ENCODE data around the gene UGT1A10.

The UGT1A10 gene

GRCh38 chr2:233811087-233811486 is 174.8 kb downstream of the UGT1A10 start:
- no peak for DNase-seq

DNA sequence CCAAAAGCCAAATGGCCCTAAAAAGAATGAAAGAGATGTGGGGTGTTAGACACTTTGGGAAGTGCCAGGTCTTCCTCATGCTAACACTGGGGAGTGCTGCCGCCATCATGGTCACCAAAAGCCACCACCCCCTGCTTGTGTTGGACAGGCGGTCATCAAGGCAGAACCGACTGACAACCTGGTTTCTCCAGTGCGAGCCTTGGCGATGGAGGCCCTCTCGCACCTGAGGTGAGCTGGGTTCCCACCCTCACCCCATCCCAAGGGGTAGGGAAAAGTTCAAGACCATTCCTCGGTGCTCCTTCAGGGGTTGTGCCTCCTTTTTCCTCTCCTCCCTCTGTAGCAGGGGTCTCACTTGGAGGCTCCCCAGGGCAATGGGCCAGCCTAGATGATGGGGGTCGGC is 175.5 kb downstream of the UGT1A10 start:
- DNase-seq, result no peak

- no peak for DNase-seq
These were observed 177.2 kb downstream of the UGT1A10 start for GRCh38 chr2:233813236-233814055.

DNA sequence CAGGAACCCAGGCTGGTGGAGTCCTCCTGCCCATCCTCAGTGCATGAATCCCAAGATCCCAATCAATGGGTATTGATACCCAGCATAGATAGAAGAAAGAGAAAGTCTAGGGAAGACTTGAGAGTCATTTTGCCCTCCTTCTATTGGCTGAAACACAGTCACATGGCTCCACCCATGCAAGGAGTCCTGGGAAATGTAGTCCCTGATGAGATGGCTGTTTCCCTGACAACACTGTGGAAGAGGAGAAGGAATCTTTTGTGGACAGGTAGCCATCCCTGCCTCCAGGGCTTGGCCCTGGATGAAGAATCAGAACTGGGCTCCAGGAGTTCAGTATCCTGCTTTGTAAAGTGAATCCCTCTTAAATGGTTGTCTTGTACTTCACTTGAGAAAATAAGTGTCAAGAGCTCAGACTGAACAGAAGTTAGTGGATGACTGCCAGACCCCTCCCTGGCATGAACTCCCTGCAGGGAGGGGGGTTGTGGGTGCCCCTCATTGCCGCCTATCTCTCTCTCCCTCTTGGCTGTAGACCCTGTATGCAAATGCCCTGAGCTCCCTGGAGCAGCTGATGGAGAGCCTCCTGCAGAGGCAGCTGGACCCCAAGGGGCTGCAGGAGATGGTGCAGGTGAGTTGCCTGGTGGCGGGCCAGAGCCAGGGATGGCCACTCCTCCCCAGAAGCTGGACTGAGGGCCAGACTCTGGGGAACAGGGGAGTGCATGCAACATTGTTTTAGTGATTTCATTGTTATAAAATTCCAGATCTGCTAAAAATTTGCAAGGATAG is 178.0 kb downstream of the UGT1A10 start:
- DNase-seq, result peak in 1 of 2 experiments; percentile 30

DNA sequence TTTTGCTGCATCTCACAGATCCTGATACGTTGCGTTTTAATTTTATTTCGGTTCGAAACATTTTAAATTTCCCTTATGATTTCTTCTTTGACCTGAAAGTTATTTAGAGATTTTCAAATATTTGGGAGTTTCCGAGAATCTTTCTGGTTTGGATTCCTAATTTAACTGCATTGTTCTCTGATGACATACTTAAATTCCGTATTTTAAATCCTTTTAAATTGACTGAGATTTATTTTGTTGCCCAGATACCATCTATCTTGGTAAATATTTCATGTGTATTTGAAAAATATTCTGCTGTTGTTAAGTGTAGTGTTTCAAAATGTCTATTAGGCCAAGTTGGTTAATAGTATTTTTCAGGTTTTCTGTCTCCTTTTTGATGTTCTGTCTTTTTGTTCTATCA is 179.6 kb downstream of the UGT1A10 start:
- no peak for DNase-seq

DNA sequence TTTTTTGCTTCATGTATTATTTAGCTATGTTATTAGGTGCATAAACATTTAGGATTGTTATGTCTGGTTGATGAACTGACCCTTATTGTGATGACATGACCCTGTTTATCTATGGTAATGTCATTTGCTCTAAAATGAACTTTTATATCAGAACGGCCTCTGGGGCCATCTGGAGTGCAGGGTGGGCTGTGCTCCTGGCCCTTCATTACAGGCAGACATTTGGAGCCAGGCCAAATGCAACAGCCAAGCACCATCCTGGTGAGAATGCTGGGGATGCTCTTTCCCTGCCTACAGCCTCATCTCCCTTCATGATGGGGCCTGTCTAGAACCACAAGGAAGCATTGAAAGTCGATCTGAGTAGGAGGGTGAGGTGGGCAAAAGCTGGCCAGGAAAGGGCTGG is 180.1 kb downstream of the UGT1A10 start:
- no peak for DNase-seq

GRCh38 chr2:233816771-233817170 is 180.5 kb downstream of the UGT1A10 start:
- DNase-seq, result no peak

GRCh38 chr2:233817361-233817911 is 181.2 kb downstream of the UGT1A10 start:
- no peak for DNase-seq

GRCh38 chr2:233817995-233818638 is 181.9 kb downstream of the UGT1A10 start:
- no peak for DNase-seq

DNA sequence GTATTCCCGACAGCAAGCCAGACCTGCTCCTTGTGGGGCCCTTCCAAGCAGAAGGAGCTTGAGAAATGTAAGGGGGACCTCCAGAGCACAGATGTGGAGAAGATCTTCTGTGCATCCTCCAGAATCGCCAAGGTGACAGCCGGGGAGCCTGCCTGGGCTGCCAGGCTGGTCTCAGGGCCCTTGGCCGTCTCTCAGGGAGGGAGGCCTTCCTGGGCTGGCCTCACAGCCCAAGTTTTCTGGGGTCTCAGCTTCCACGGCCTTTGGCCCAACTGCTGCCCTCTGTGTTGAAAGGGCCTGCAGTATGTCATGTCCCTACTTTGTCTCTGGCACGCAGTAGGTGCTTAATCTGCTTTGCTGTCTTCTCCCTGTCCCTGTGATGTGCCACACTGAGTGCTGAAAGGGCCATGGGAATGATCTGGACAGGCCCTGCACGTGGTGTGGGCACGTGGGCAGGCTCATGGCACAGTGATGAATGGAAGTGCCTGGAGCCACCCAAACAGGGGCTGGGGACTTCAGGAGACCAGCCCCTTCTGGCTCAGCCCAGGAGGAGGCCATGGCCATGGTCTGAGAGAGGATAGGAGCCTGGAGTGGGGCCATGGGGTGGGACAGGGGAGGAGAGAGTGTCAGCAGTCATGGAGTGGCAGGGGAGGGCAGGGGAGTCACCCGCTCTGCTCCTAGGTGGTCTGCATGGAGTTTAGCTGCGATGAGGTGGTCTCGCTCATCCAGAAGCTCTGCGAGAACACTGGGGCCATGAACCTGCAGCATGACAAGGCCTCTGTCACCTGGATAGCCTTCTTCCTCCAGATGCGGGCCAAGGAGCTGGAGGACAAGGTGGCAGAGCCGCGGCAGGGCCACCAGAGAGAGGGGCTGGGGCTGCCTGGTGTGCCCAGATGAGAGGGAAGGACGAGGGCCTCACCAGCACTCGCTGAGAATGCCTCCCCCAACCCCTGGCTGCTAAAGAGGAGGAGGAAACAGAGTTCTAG is 182.7 kb downstream of the UGT1A10 start:
- no peak for DNase-seq

GRCh38 chr2:233819884-233820773 is 183.9 kb downstream of the UGT1A10 start:
- no peak for DNase-seq

DNA sequence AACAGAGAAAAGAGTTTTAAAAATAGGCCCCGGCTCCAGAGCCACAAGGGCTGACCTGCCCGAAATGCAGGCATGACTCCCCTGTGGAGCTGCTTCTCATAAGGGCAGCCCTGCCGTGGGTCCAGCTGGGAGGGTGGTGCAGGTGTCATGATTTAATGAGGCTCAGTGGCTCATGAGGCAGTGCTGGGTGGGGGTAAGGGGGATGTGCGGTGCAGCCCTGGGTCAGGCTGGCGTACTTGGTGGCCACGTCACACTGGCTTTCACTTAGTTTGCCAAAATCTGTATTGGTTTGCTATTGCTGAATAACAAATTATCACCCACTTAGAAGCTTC is 184.5 kb downstream of the UGT1A10 start:
- DNase-seq, result no peak

- no peak for DNase-seq
These were observed 184.9 kb downstream of the UGT1A10 start for GRCh38 chr2:233821196-233821595.

- DNase-seq, result no peak
These were observed 185.5 kb downstream of the UGT1A10 start for GRCh38 chr2:233821709-233822100.

- DNase-seq, result no peak
These were observed 186.0 kb downstream of the UGT1A10 start for GRCh38 chr2:233822101-233822771.

Measured in NCI-H526 (cell line).